ENCODE measurements around the gene MX2.

The MX2 gene

GRCh38 chr21:41458121-41458520 lies 96.3 kb downstream of the MX2 start:
- ChIA-PET CTCF (no interaction called here), POLR2A (ENCODE audit: low non-redundant PET) (no interaction called here)
- DNase-seq (ENCODE audit: low spot score) = no peak
- no peak overlapping the region for H3K27ac ChIP-seq
- TF ChIP-seq CTCF (conservative IDR thresholded peaks at IDR 0.05; ENCODE audit: low read depth) = no peak

GRCh38 chr21:41458559-41458958 lies 96.7 kb downstream of the MX2 start:
- ChIA-PET POLR2A (ENCODE audit: low non-redundant PET) (no interaction called here), CTCF (interaction anchor here (0.7 to 2.5 kb wide), 3 partner anchors 8 to 175 kb away, joined by 3 to 22 read pairs (median 4); no protein-coding TSS in a partner anchor)
- no peak for DNase-seq (ENCODE audit: low spot score)
- no peak overlapping the region for H3K27ac ChIP-seq
- no peak for TF ChIP-seq CTCF (conservative IDR thresholded peaks at IDR 0.05; ENCODE audit: low read depth)

Measured in RWPE1 (cell line).